Central memory CD8-positive, alpha-beta T cell (primary cell): ENCODE results near the gene TNFAIP8L1.

Experiments
- ATAC-seq: fragments of 150-1000 bp; cut with Tn5 transposase; replicated peaks from 2 replicates; pipeline ENCODE4 v1.10.0; 2022; ENCODE audit warnings: mild to moderate bottlenecking, moderate FRiP score, moderate number of reproducible peaks; ENCODE audit not compliant: poor library complexity, severe bottlenecking; ENCODE audit errors: extremely low read depth
- DNase-seq, 2 donors: peaks; one replicate each; pipeline ENCODE4 v3.0.0; 2021; ENCODE audit warnings: low spot score in 2 of 2
- H3K27ac Mint-ChIP-seq: one replicate; pipeline ENCODE4 v1.8.0; 2022; ENCODE audit warnings: low read depth, mild to moderate bottlenecking, moderate library complexity, mixed read lengths
- H3K27me3 Mint-ChIP-seq: one replicate; pipeline ENCODE4 v1.8.0; 2022; ENCODE audit warnings: mixed read lengths
- H3K36me3 Mint-ChIP-seq: one replicate; pipeline ENCODE4 v1.8.0; 2022; ENCODE audit warnings: mild to moderate bottlenecking, moderate library complexity, mixed read lengths; ENCODE audit not compliant: insufficient read depth
- H3K4me1 Mint-ChIP-seq: one replicate; pipeline ENCODE4 v1.8.0; 2022; ENCODE audit warnings: mixed read lengths
- H3K4me3 Mint-ChIP-seq: one replicate; pipeline ENCODE4 v1.8.0; 2022; ENCODE audit warnings: mild to moderate bottlenecking, moderate library complexity, mixed read lengths
- H3K9me3 Mint-ChIP-seq: one replicate; pipeline ENCODE4 v1.8.0; 2022; ENCODE audit warnings: mixed read lengths

Gene TNFAIP8L1

GRCh38 chr19:4660181-4660791 is 21.0 kb downstream of the TNFAIP8L1 start:
- ATAC-seq (no peak), DNase-seq (no peak)
- H3K27me3 Mint-ChIP-seq: no peaks in the 10 kb centered on the region
- H3K4me3 Mint-ChIP-seq: no peak overlapping the region
- peaks cover 5% of the 10 kb centered on the region for H3K4me1 Mint-ChIP-seq
- peaks cover 36% of the 10 kb centered on the region for H3K36me3 Mint-ChIP-seq
- peak overlapping the region; percentile 41 for H3K27ac Mint-ChIP-seq
- H3K9me3 Mint-ChIP-seq: no peaks in the 10 kb centered on the region

GRCh38 chr19:4660993-4661392 is 21.7 kb downstream of the TNFAIP8L1 start:
- peaks cover 35% of the 10 kb centered on the region for H3K36me3 Mint-ChIP-seq
- no peak overlapping the region for H3K27ac Mint-ChIP-seq
- H3K4me3 Mint-ChIP-seq: no peak overlapping the region
- no peaks in the 10 kb centered on the region for H3K9me3 Mint-ChIP-seq
- H3K4me1 Mint-ChIP-seq: peaks cover 5% of the 10 kb centered on the region
- ATAC-seq (no peak), DNase-seq (no peak)
- no peaks in the 10 kb centered on the region for H3K27me3 Mint-ChIP-seq

GRCh38 chr19:4662020-4662695 is 22.8 kb downstream of the TNFAIP8L1 start:
- DNase-seq: no peak
- no peaks in the 10 kb centered on the region for H3K9me3 Mint-ChIP-seq
- H3K36me3 Mint-ChIP-seq: peaks cover 35% of the 10 kb centered on the region

GRCh38 chr19:4662812-4663211 is 23.5 kb downstream of the TNFAIP8L1 start:
- H3K27ac Mint-ChIP-seq: peak overlapping the region; percentile 51

More at GRCh38 chr19:4662020-4662695, 22.8 kb downstream of the TNFAIP8L1 start:
- no peak overlapping the region for H3K4me3 Mint-ChIP-seq
- peaks cover 5% of the 10 kb centered on the region for H3K4me1 Mint-ChIP-seq
- ATAC-seq: no peak
- H3K27me3 Mint-ChIP-seq: no peaks in the 10 kb centered on the region
- peak overlapping the region; percentile 51 for H3K27ac Mint-ChIP-seq

GRCh38 chr19:4664642-4665041 is 25.3 kb downstream of the TNFAIP8L1 start:
- Mint-ChIP-seq H3K4me1 (peaks cover 21% of the 10 kb centered on the region), H3K9me3 (no peaks in the 10 kb centered on the region), H3K4me3 (no peak overlapping the region), H3K36me3 (peaks cover 45% of the 10 kb centered on the region), H3K27ac (no peak overlapping the region), H3K27me3 (no peaks in the 10 kb centered on the region)
- DNase-seq (no peak), ATAC-seq (no peak)

More at GRCh38 chr19:4662812-4663211, 23.5 kb downstream of the TNFAIP8L1 start:
- Mint-ChIP-seq H3K4me1 (peaks cover 5% of the 10 kb centered on the region), H3K9me3 (no peaks in the 10 kb centered on the region), H3K27me3 (no peaks in the 10 kb centered on the region), H3K36me3 (peaks cover 40% of the 10 kb centered on the region), H3K4me3 (no peak overlapping the region)
- ATAC-seq (no peak), DNase-seq (no peak)

- Mint-ChIP-seq H3K9me3 (no peaks in the 10 kb centered on the region), H3K4me3 (peak within 1 kb of the TSS; percentile 88), H3K27ac (peak within 1 kb of the TSS; percentile 77), H3K27me3 (no peaks in the 10 kb centered on the region), H3K4me1 (peaks cover 16% of the 10 kb centered on the region), H3K36me3 (peaks cover 32% of the 10 kb centered on the region)
- ATAC-seq (peak; percentile 99), DNase-seq (peak; percentile 82 to 83)
Observed at GRCh38 chr19:4669723-4670480, 30.6 kb downstream of the TNFAIP8L1 start, which contains the start of gene MYDGF. MYDGF (minus strand) TSS chr19:4670342; CDS start chr19:4670334, 8 bp downstream.

- Mint-ChIP-seq H3K4me3 (peak overlapping the region; percentile 88), H3K9me3 (no peaks in the 10 kb centered on the region), H3K4me1 (peaks cover 16% of the 10 kb centered on the region), H3K27ac (peak overlapping the region; percentile 77), H3K36me3 (peaks cover 28% of the 10 kb centered on the region), H3K27me3 (no peaks in the 10 kb centered on the region)
- ATAC-seq: no peak
- DNase-seq: no peak
Observed at GRCh38 chr19:4671185-4671851, 32.0 kb downstream of the TNFAIP8L1 start.

- DNase-seq: no peak
- Mint-ChIP-seq H3K36me3 (peaks cover 25% of the 10 kb centered on the region), H3K9me3 (no peaks in the 10 kb centered on the region), H3K27me3 (no peaks in the 10 kb centered on the region), H3K4me3 (no peak overlapping the region), H3K27ac (no peak overlapping the region), H3K4me1 (peaks cover 14% of the 10 kb centered on the region)
- ATAC-seq: no peak
Observed at GRCh38 chr19:4673216-4673615, 33.9 kb downstream of the TNFAIP8L1 start.

GRCh38 chr19:4673726-4674125 is 34.4 kb downstream of the TNFAIP8L1 start:
- ATAC-seq (no peak), DNase-seq (no peak)
- H3K36me3 Mint-ChIP-seq: peaks cover 20% of the 10 kb centered on the region
- no peak overlapping the region for H3K4me3 Mint-ChIP-seq
- peaks cover 9% of the 10 kb centered on the region for H3K4me1 Mint-ChIP-seq
- H3K27me3 Mint-ChIP-seq: no peaks in the 10 kb centered on the region
- no peaks in the 10 kb centered on the region for H3K9me3 Mint-ChIP-seq
- H3K27ac Mint-ChIP-seq: no peak overlapping the region

GRCh38 chr19:4675346-4675745 is 36.0 kb downstream of the TNFAIP8L1 start:
- Mint-ChIP-seq H3K36me3 (peaks cover 15% of the 10 kb centered on the region), H3K27ac (no peak overlapping the region)
- ATAC-seq: no peak

GRCh38 chr19:4676955-4677731 is 37.8 kb downstream of the TNFAIP8L1 start:
- H3K4me1 Mint-ChIP-seq: no peaks in the 10 kb centered on the region
- H3K9me3 Mint-ChIP-seq: no peaks in the 10 kb centered on the region
- no peak for DNase-seq
- peaks cover 24% of the 10 kb centered on the region for H3K36me3 Mint-ChIP-seq
- H3K4me3 Mint-ChIP-seq: no peak overlapping the region
- H3K27ac Mint-ChIP-seq: peak overlapping the region; percentile 54
- no peaks in the 10 kb centered on the region for H3K27me3 Mint-ChIP-seq
- no peak for ATAC-seq

More at GRCh38 chr19:4675346-4675745, 36.0 kb downstream of the TNFAIP8L1 start:
- no peaks in the 10 kb centered on the region for H3K27me3 Mint-ChIP-seq
- H3K4me3 Mint-ChIP-seq: no peak overlapping the region
- no peaks in the 10 kb centered on the region for H3K4me1 Mint-ChIP-seq
- no peaks in the 10 kb centered on the region for H3K9me3 Mint-ChIP-seq
- DNase-seq: no peak
